GM23248 (cell line): ENCODE results near the gene MICU2.

Experiments used
- EZH2 ChIP-seq: fragments of 200-600 bp; sonication (generic); IDR thresholded peaks from 2 replicates; pipeline ENCODE4 v1.6.1; 2018; ENCODE audit warnings: antibody characterized with exemption, mild to moderate bottlenecking; ENCODE audit not compliant: insufficient read depth, poor library complexity, severe bottlenecking
- EZH2phosphoT487 ChIP-seq: fragments of 200-600 bp; sonication (generic); IDR thresholded peaks from 2 replicates; pipeline ENCODE4 v1.6.1; 2018; ENCODE audit warnings: antibody characterized with exemption, moderate library complexity, mild to moderate bottlenecking, low read depth; ENCODE audit not compliant: insufficient read depth

DNA sequence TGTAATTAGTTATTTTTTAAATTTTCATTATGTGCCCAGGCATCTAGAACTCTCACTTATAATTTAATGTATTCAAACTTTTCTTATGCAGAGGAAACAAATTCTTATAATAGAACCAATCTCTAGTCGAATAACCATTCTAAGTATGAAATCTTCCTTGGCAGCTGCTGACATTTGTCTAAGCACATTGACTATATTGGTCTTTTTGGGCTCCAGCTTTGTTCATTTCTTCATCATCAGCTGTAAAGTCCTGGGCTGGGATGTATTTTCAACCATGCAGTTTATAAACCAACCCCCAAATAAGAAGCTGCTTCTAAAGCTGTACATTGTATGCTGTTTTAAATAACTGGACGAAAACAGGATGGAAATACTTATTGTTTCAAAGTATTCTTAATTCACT lies 2.3 kb upstream of the MICU2 start:
- TF ChIP-seq EZH2phosphoT487 (no peak), EZH2 (no peak)
